Anterior cingulate cortex (tissue), 58 donors: ENCODE results near the gene ZNF862.

Experiments used
- DNase-seq, 58 donors: peaks; one replicate each; lab custom pipeline; 2025; lab: John Stamatoyannopoulos, UW

Gene ZNF862

DNA sequence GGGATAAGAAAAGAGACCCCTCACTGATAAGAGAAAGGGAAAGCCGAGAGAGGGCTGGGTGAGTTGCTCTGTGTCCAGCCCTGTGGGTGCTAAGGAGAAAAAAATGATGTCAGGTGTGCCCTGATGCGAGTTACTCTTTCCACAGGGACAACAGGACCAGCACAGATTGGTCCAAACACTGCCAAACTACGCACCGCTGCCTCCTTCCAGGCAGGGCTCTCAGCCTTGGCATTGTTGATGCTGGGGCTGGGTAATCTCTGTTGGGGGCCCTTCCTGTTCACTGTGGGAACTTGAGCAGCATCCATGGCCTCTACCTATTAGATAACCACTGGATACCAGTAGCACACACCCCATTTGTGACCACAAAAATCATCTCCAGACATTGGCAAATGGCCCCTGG lies 25.3 kb downstream of the ZNF862 start:
- DNase-seq: no peak

- no peak for DNase-seq
Measured at GRCh38 chr7:149864023-149864422, 25.8 kb downstream of the ZNF862 start.

GRCh38 chr7:149864751-149865150 lies 26.6 kb downstream of the ZNF862 start:
- DNase-seq: no peak

DNA sequence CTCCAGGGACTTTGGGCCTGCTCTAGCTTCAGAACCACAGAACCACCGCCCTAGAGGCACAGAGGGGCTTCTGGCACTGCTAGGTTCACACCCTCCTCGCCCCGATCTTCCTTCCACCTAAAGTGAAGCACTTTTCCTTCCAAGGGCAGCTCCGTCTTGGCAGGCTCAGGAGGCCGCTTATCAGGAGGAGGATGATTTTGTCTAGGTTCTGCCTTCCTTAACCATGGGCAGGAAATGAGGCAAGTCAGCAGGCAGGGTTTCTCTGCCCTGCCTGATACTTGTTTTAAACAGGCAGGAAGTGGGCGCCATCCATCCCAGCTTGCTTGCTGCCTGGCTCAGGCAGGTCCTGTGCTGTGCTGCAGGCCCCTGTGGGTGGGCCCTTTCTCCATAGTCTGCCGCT lies 27.3 kb downstream of the ZNF862 start:
- no peak for DNase-seq

- no peak for DNase-seq
Measured at GRCh38 chr7:149866139-149866778, 28.1 kb downstream of the ZNF862 start.

GRCh38 chr7:149866779-149867447 lies 28.7 kb downstream of the ZNF862 start:
- DNase-seq: no peak

- DNase-seq: no peak
Measured at GRCh38 chr7:149867762-149868622, 29.8 kb downstream of the ZNF862 start.

DNA sequence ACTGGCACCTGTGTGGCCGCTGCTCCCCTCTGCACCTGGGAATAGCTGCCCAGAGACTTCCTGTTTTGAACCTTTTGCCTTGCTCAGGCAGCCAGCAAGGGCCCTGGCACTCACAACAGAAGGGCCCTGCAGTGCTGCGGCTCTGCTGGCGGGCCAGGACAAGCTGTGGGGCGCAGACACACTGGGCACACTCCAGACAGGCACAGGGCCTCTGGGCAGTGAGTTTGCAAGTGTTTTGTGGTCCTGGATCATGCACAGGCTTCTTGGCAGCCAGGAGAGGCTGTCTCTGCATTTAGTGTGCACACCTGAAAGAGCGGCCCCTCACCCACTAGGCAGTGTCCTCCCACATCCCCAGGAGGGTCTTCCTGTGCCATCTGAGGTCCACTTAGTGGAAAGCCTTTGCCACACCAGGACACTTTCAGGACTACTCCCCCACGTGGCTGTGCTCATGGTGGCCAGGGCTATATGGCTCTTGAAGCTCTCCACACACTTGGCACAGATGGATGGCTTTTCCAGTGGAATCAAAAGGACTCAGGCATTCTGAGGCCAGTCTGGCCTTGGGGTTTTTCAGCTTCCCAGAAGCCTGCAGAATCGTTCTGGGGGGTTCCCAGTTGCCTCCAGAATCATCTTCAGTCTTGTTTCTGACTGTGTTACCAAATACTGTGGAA lies 30.6 kb downstream of the ZNF862 start:
- peak in 6 of 58 donors; percentile 26 to 62 (median 44) for DNase-seq

GRCh38 chr7:149869291-149869650 lies 31.1 kb downstream of the ZNF862 start:
- DNase-seq: peak in 1 of 58 donors; percentile 38

GRCh38 chr7:149869867-149870266 lies 31.7 kb downstream of the ZNF862 start:
- DNase-seq: no peak

DNA sequence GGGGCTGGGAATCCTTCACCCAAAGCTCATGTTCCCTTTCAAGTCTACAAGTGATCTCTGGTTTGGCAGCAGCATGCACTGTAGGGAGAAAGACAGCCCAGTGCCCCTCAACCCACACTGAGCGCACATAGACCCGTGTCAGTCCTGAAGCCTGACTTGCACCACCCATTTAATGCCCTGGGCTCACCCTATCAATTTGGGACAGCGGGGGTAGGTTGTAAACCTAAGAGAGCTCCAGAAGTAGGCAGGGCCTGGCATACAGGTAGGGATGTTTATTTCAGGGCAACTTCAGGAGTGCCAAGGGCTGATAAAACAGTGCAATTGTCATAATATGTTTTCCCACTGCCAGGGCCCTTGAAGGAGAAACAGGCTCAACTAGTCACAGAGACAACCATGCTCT lies 32.1 kb downstream of the ZNF862 start:
- no peak for DNase-seq

DNA sequence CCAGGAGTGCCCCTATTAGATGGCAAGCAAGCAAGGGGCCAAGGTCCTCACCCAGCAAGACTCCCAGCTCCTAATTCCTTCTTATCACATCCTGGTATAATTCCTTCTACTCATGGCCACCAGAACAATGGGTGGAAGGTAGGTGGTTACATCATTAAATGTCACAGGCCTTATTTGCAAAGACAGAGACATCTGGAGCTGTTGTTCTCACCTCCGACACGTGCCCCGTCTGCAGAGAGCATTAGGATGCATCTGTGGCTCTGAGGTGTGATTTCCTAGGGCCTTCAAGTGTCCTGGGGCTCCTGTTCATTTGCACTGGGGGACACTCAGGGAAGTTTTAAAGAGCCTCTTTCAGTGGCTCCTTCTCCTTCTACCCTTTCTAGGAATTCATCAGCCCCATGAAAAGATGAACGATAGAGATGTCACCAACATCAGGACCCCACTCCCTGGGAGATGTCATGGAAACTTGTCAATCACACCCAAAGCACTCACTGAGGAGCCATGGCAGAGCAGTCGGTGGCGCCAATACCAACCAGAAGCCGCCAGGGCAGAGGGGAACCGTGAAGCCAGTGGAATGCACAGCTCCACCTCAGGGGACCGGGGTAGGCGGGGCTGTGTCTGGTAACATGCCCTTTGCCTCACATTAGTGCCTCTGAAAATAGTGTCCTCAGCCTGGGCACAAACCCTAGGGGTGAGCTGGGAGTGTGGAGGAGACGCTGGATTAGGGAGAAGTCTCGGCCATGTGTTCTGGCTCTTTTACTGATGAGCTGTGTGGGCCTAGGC lies 32.7 kb downstream of the ZNF862 start:
- DNase-seq: no peak

DNA sequence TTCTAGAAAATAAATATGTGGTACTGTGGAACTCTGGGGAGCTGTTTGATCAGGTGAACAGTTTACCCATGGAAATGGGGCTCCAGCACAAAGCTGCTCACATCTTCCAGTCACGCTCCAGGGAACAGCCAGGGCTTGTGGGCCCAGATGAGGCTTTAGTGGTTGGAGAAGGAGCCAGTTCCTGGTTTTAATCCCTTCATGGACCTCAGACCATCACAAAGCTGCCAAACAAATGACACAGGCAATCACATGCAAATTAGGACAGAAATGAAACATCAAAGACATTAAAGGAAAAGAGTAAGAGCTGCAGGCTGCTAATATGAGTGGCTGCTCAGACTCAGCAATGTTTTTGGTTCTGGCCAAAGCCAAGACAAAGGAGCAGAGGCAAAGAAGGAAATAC lies 33.4 kb downstream of the ZNF862 start:
- peak in 10 of 58 donors; percentile 19 to 67 (median 37) for DNase-seq

DNA sequence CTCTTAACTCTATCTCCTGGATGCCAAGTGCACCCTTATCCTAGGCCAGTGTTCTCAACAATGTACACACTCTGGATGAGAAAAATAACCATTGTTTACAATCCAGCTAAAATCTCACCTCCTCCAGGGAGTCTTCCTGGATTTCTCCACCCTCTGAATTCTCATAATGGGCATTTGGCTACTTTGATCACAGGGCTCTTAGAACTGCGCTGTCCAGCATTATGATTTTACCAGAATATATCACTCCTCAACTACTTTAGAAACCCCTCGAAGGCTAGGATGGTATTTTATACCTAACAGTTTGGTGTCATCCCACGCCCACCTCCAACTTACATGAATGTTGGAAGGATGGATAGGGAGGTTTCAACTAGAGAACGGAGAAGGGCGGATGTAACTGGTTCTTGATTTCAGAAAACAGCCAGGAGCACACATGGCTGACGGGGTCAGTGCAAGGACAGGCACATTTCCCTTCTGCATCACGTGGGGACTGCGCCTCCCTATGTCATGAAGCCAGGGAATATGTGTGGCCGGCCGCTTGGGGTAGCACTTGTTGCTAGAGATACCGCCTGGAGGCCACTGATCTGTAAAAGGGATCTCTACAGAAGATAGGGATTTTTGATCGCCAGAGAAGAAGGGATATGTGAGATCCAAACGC lies 34.4 kb downstream of the ZNF862 start:
- peak in 55 of 58 donors; percentile 23 to 87 (median 74) for DNase-seq

DNA sequence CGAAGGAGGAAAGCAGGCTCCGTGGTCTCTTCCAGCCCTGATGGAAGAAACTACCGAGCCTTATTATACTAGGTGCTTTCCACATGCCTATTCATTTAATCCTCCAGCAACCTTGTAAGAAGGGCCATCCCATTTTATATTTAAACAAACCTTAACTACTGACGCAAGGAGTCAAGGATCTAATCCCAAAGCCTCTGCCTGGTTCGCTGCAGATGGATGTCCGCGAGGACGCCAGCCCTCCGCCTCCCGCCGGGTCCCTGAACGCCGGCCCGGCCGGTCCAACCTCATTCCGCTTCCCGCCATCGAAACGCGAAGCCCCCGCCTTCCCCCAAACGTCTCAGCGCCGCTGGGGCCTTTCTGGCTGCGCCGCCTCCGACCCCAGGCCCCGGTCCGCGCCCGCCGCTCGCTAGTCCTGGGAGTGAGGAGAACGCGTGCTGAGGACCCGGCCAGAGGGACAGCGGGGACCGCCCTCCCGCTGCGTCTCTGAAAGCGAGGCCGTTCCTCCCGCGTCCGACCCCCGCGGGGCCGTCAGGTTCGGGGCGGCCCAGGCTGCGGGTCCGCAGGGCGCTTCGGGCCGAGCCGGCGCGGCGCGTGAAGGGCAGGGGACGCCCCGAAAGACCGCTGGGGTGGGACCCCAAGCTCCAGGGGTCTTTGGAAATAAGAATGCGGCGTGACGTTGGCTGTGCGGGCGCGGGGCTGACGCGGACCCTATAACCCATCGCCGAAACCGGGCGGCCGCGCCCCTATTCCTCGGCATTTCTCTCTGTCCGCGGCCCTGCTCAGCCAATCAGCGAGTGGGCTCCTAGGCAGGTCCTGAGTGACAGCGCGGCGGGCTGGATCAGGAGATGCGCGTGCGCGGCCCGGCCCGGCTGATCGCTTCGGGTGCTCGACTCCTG lies 35.1 kb downstream of the ZNF862 start, which contains the start of gene ATP6V0E2:
ATP6V0E2 (plus strand) TSS at position 896 of the 896 bp plus-strand sequence. CDS start 97 bp downstream, outside the sequence.
- DNase-seq: peak; percentile 75 to 98 (median 94)

DNA sequence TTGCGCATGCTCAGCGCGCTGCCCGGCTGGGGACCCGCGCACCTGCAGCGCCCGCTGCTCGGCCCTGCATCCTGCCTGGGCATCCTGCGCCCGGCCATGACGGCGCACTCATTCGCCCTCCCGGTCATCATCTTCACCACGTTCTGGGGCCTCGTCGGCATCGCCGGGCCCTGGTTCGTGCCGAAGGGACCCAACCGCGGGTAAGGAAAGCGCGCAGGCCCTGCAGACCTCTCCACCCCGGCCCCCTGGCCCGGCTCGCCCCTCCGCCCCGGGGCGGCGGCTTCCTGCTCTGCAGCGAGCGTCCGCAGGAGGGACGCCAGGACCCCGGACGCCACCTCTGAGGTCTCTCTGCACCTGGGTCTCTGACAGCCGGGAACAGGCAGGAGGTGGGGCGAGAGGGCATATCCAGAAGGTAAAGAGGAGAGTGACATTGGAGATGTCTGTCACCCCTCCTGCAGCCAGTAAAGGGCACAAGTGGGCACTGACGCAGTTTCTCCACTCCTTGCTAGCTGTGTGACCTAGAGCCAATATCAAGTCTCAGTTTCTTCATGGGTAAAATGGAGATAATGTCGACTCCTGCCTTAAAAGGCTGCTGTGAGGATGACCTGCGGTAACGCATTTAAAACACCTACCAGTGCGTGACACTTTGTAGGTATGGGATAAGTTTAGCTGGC lies 35.9 kb downstream of the ZNF862 start:
- no peak for DNase-seq

DNA sequence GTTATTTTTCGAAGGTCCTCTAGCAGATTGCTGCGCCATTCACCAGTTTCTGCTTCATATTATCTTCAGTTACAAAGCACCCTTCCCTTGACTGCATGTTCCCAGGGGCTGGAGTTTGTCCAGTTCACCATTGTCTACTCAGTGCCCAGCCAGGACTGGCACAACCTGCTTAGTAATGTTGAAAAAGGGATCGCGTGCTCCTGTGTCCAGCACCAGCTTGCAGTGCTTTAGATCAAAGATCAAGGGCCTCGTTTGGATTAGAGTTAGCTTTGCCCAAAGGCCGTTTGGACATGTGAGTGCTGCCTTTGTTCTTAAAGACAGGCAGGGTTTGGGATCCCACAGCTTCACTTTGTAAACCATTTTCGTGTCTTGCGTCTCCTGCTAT lies 36.5 kb downstream of the ZNF862 start:
- DNase-seq: peak in 2 of 58 donors; percentile 28 to 33

GRCh38 chr7:149875396-149875795 lies 37.2 kb downstream of the ZNF862 start:
- DNase-seq: no peak
